HG02884 (cell line): Measurements from ENCODE around the gene OCRL.

Experiments
- ATAC-seq: cut with Tn5 transposase; IDR thresholded peaks from one replicate; pipeline ENCODE4 v1.9.1; 2021; ENCODE audit warnings: mild to moderate bottlenecking, moderate library complexity; ENCODE audit not compliant: unreplicated experiment

Gene OCRL

GRCh38 chrX:129581904-129582303, 41.8 kb downstream of the OCRL start:
- no peak for ATAC-seq

GRCh38 chrX:129585167-129585566, 45.1 kb downstream of the OCRL start:
- no peak for ATAC-seq

- no peak for ATAC-seq
Measured at GRCh38 chrX:129585691-129586090, 45.6 kb downstream of the OCRL start.

- no peak for ATAC-seq
Measured at GRCh38 chrX:129586446-129586845, 46.4 kb downstream of the OCRL start.

- ATAC-seq, result no peak
Measured at GRCh38 chrX:129590596-129590995, 50.5 kb downstream of the OCRL start.

GRCh38 chrX:129593137-129593536, 53.1 kb downstream of the OCRL start:
- ATAC-seq, result no peak

GRCh38 chrX:129594781-129595180, 54.7 kb downstream of the OCRL start:
- no peak for ATAC-seq

- ATAC-seq, result no peak
Measured at GRCh38 chrX:129596077-129596476, 56.0 kb downstream of the OCRL start.

GRCh38 chrX:129597905-129598304, 57.8 kb downstream of the OCRL start:
- no peak for ATAC-seq

GRCh38 chrX:129599499-129599898, 59.4 kb downstream of the OCRL start:
- no peak for ATAC-seq

GRCh38 chrX:129599996-129600395, 59.9 kb downstream of the OCRL start:
- ATAC-seq, result no peak

GRCh38 chrX:129600981-129601424, 60.9 kb downstream of the OCRL start:
- ATAC-seq, result peak; percentile 44

- ATAC-seq, result no peak
Measured at GRCh38 chrX:129606918-129607317, 66.9 kb downstream of the OCRL start.

- ATAC-seq, result no peak
Measured at GRCh38 chrX:129608496-129608895, 68.4 kb downstream of the OCRL start.

- ATAC-seq, result no peak
Measured at GRCh38 chrX:129609395-129609794, 69.3 kb downstream of the OCRL start.

GRCh38 chrX:129612396-129612795, 72.3 kb downstream of the OCRL start:
- no peak for ATAC-seq

GRCh38 chrX:129613596-129613995, 73.5 kb downstream of the OCRL start:
- no peak for ATAC-seq

GRCh38 chrX:129614481-129615255, 74.6 kb downstream of the OCRL start:
- ATAC-seq, result no peak

- no peak for ATAC-seq
Measured at GRCh38 chrX:129617420-129617819, 77.4 kb downstream of the OCRL start.

- ATAC-seq, result no peak
Measured at GRCh38 chrX:129618997-129619396, 78.9 kb downstream of the OCRL start.

GRCh38 chrX:129622757-129623301, 82.8 kb downstream of the OCRL start:
- no peak for ATAC-seq

- no peak for ATAC-seq
Measured at GRCh38 chrX:129626026-129626425, 86.0 kb downstream of the OCRL start.

- ATAC-seq, result no peak
Measured at GRCh38 chrX:129629837-129630236, 89.8 kb downstream of the OCRL start.
